ENCODE data around the gene FGGY. TPM values are rescaled to one million over a fixed set of nuclear protein-coding genes. Genes with fewer than 3 reads are reported as not detected.
A peak's percentile ranks its signal among the peaks of the same experiment; 100 is the strongest.

FGGY gene
- total and polyA plus RNA-seq, 4 donors = 5.3 to 25.1 (median 11.9) TPM

DNA sequence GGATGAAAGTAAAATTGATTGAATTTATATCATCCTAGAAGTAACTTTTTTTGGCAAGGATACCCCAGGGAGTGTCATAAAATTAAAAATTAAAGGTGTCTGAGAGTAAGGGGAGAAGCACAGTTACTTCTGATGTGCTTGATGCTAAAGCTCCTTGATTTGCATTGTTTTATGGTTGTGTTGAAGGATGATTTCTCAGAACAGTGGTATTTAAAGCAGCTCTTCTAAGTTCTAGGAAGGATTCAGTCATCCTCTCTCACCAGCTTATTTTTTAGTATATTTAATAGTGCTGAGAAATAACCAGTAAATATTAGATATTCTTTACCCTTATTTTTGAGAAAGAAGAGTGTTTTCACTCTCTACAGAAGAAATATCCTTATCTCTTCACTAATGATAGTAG is 93.0 kb downstream of the FGGY start:
- no peaks in the 10 kb centered on the region for H3K27me3 ChIP-seq (ENCODE audit: control insufficient read depth in 1 of 2, insufficient read depth in 2 of 2, low read length in 1 of 2)
- intact Hi-C loops (cut with DNase I) = loop anchor here (5.0 kb wide), 2 partner anchors 488 to 608 kb away; partner anchors contain the start of gene JUN (in 1 of the 2)
- H3K4me3 ChIP-seq (ENCODE audit: low read length in 2 of 2) = no peak overlapping the region
- ATAC-seq (ENCODE audit: low FRiP score) = no peak
- H3K9me3 ChIP-seq (ENCODE audit: control insufficient read depth, low read length) = no peaks in the 10 kb centered on the region
- H3K27ac ChIP-seq (ENCODE audit: low read depth in 1 of 2, low read length in 2 of 2) = no peak overlapping the region
- H3K4me1 ChIP-seq (ENCODE audit: control insufficient read depth in 1 of 2, insufficient read depth in 2 of 2, low read length in 2 of 2) = peaks cover 5 to 6% of the 10 kb centered on the region in 2 donors
- no peaks in the 10 kb centered on the region for H3K36me3 ChIP-seq (ENCODE audit: control insufficient read depth in 1 of 2, insufficient read depth in 2 of 2, low read length in 1 of 2)
- DNase-seq = no peak

DNA sequence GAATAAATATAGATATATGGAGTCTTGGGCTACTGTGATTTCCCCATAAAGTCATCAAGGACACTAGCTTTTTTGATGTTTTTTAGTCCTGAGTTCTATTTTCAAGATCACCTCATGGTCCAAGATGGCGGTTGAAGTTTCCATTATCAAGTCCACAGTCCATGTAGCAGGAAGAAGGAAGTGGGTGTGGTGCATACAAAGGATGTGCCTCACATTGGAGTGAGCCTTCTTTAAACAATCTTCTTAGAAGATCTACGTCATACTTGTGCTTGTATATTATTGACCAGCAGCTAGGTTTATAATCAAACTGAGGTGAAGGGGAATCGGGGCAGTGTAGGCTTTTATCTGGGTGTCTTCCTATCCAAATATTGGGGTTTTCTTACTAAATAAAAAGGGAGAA is 93.4 kb downstream of the FGGY start:
- intact Hi-C loops (cut with DNase I) = loop anchor here (5.0 kb wide), 2 partner anchors 488 to 608 kb away; partner anchors contain the start of gene JUN (in 1 of the 2)
- DNase-seq (no peak), ATAC-seq (ENCODE audit: low FRiP score) (no peak)
- no peaks in the 10 kb centered on the region for H3K27me3 ChIP-seq (ENCODE audit: control insufficient read depth in 1 of 2, insufficient read depth in 2 of 2, low read length in 1 of 2)
- no peak overlapping the region for H3K27ac ChIP-seq (ENCODE audit: low read depth in 1 of 2, low read length in 2 of 2)
- peaks cover 3 to 6% of the 10 kb centered on the region in 2 donors for H3K4me1 ChIP-seq (ENCODE audit: control insufficient read depth in 1 of 2, insufficient read depth in 2 of 2, low read length in 2 of 2)
- H3K4me3 ChIP-seq (ENCODE audit: low read length in 2 of 2) = no peak overlapping the region
- no peaks in the 10 kb centered on the region for H3K36me3 ChIP-seq (ENCODE audit: control insufficient read depth in 1 of 2, insufficient read depth in 2 of 2, low read length in 1 of 2)
- H3K9me3 ChIP-seq (ENCODE audit: control insufficient read depth, low read length) = no peaks in the 10 kb centered on the region
- WGBS, 2 donors = 97% methylated on average over 3 of the region's 3 CpGs

DNA sequence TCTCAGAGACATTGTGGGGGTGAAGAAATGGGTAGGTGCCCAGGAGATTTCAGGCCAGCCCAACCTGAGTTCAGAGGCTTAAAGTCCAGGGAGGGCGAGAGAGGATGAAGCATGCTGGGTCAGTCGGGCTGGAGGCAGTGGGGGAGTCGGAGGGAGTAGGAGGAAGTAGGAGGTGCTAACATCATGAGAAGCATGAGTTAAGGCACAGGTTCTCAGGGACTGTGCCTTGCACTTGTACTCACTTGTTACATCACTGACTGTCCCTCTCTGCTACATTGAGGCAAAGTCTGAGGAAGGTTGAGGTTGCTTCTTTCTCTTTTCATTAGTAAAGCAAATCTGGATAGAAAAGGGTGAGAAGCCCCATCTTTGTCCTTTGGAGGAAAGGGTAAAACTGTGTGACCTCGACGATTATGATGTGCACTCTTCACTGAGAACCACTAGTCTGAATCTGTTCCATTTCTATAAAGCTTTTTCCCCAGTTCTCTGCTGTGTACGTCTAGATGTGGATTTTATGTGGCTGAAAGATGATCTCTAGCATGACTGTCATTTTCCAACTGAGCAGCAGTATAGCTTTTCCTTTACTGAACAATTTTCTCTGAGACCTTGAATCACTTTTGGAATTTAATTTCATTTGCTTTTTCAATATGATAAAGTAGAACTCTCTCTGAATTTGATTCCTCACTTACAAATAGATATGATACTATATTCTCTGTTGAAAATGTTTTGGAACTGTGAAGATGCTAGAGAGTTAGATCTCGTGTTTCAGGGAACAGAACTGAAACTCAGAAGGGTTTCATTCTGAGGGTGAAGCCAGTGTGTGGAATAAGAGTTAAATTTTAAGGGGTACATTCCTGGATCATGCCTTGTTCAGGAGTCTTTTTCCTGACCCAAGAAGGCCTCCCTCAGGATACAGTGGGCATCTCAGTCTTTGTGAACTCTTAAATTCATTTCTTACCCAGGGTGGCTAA is 94.6 kb downstream of the FGGY start:
- no peak for DNase-seq
- no peak overlapping the region for H3K4me3 ChIP-seq (ENCODE audit: low read length in 2 of 2)
- H3K4me1 ChIP-seq (ENCODE audit: control insufficient read depth in 1 of 2, insufficient read depth in 2 of 2, low read length in 2 of 2) = peaks cover 6% of the 10 kb centered on the region in 2 donors
- intact Hi-C loops (cut with DNase I) = loop anchor here (5.0 kb wide), 2 partner anchors 489 to 609 kb away; partner anchors contain the start of gene JUN (in 1 of the 2)
- no peak for ATAC-seq (ENCODE audit: low FRiP score)
- no peaks in the 10 kb centered on the region for H3K9me3 ChIP-seq (ENCODE audit: control insufficient read depth, low read length)
- 35 to 40% methylated on average over 7 of the region's 7 CpGs for WGBS, 2 donors
- H3K36me3 ChIP-seq (ENCODE audit: control insufficient read depth in 1 of 2, insufficient read depth in 2 of 2, low read length in 1 of 2) = no peaks in the 10 kb centered on the region
- peak overlapping the region; percentile 50 to 52 for H3K27ac ChIP-seq (ENCODE audit: low read depth in 1 of 2, low read length in 2 of 2)
- no peaks in the 10 kb centered on the region for H3K27me3 ChIP-seq (ENCODE audit: control insufficient read depth in 1 of 2, insufficient read depth in 2 of 2, low read length in 1 of 2)

DNA sequence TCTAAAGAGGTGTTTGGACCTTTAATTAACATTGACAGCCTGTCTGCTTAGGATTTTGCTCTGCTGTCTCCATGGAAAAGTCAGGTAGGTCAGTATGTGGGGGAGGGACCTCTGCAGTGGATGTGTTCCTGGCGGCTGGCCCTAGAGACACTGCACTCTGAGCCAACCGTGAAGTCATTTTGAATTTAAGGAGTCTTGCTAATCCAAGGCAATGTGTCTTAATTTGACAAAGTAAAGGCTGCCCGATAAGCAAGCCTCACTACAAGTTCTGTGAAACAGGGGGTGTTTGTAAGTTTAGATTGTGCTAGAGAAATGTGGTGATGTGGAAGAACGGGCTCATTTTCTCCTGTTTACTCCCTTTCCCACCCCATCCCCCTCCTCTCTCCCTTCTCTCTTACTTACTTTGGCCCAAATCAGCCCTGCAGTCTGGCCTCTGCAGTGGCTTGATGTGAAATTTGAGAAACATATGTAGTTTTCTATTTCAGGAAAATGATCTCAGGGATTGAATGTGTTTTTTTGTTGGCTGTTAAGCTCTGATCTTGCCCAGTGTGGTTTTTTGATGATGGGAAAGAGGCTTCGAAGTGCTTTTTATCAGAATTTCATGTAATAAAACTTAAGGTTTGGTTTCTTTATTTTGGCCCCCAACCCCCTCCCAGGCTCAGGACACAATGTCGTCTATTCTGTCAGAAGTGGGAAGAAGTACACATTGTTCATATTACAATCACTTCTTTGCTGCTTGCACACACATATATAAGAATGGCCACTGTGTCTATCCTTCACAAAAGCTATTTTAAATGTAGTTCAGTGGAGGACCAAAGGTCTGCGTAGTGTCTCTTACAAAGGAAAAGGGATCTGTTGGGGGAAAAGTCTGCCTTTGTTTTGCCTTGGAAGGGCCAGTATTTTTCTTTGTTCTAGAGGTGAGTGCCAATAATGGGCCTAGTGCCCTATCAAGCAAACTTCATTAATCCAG is 96.6 kb downstream of the FGGY start:
- Histone ChIP-seq H3K36me3 (ENCODE audit: control insufficient read depth in 1 of 2, insufficient read depth in 2 of 2, low read length in 1 of 2) (no peaks in the 10 kb centered on the region), H3K4me1 (ENCODE audit: control insufficient read depth in 1 of 2, insufficient read depth in 2 of 2, low read length in 2 of 2) (peaks cover 6% of the 10 kb centered on the region in 2 donors), H3K4me3 (ENCODE audit: low read length in 2 of 2) (no peak overlapping the region), H3K27ac (ENCODE audit: low read depth in 1 of 2, low read length in 2 of 2) (peak overlapping the region; percentile 93 to 100), H3K27me3 (ENCODE audit: control insufficient read depth in 1 of 2, insufficient read depth in 2 of 2, low read length in 1 of 2) (no peaks in the 10 kb centered on the region), H3K9me3 (ENCODE audit: control insufficient read depth, low read length) (no peaks in the 10 kb centered on the region)
- peak; percentile 95 for ATAC-seq (ENCODE audit: low FRiP score)
- intact Hi-C loops (cut with DNase I) = loop anchor here (1.0 to 5.0 kb wide), 3 partner anchors 41 to 611 kb away; partner anchors contain the start of gene JUN (in 1 of the 2)
- peak; percentile 85 to 89 for DNase-seq
- WGBS, 2 donors = 4 to 6% methylated on average over 7 of the region's 7 CpGs

DNA sequence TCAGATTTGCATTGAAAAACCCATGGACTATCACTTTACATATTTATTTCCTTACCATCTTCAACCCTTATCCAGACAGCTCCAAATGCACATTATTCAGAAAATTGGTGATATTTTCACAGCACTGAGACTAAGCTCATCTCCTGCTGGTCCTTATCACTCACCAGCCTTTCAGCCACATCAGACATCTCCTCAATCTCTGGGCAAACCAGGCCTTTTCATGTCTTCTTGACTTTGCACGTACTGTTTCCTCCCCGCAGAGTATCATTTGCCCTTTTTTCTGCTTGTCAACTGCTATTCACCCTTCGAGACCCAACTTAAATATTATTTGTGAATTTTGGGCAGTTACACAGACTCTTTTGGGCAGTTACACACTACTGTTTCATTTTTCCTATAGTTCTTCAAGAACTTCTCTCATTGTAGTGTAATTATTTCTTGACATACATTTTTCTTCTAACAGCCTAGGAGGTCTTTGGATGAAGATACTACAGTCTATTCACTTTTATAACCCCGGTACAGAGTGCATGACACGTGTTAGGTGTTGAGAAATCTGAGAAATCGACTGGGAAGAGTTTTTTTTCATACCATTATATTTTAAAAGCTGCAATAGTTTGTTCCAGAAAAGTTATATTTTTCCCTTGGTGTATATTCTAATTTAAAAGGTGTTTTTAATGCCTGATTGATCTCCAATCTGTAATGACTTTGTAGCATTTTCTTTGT is 98.0 kb downstream of the FGGY start:
- Histone ChIP-seq H3K4me1 (ENCODE audit: control insufficient read depth in 1 of 2, insufficient read depth in 2 of 2, low read length in 2 of 2) (peaks cover 6% of the 10 kb centered on the region in 2 donors), H3K4me3 (ENCODE audit: low read length in 2 of 2) (no peak overlapping the region), H3K9me3 (ENCODE audit: control insufficient read depth, low read length) (no peaks in the 10 kb centered on the region), H3K27me3 (ENCODE audit: control insufficient read depth in 1 of 2, insufficient read depth in 2 of 2, low read length in 1 of 2) (no peaks in the 10 kb centered on the region), H3K36me3 (ENCODE audit: control insufficient read depth in 1 of 2, insufficient read depth in 2 of 2, low read length in 1 of 2) (no peaks in the 10 kb centered on the region), H3K27ac (ENCODE audit: low read depth in 1 of 2, low read length in 2 of 2) (peak overlapping the region; percentile 82 to 100)
- intact Hi-C loops (cut with DNase I) = loop anchor here (5.0 kb wide), 2 partner anchors 493 to 613 kb away; partner anchors contain the start of gene JUN (in 1 of the 2)
- ATAC-seq (ENCODE audit: low FRiP score) (no peak), DNase-seq (no peak)
- 56 to 61% methylated on average over 6 of the region's 6 CpGs for whole genome bisulfite sequencing, 2 donors

DNA sequence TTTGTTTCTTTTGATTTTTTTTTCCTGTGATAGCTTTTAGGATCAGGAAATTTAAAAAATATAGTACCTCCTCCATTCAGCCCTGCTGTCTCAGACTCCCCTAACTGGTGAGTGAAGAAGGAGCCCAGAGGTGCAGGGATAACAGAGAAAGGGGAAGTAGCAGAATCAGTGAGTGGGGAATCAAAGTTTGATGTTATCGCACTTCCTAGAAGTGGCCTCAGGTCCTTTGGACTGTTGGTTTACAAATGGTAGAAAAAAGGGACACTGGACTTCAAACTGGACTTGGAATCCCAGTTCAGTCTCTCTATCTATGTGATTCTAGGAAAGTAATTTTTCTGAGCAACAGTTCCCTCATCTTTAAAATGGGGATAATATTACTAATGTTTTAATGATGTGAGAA is 99.5 kb downstream of the FGGY start:
- Histone ChIP-seq H3K9me3 (ENCODE audit: control insufficient read depth, low read length) (no peaks in the 10 kb centered on the region), H3K27ac (ENCODE audit: low read depth in 1 of 2, low read length in 2 of 2) (peak overlapping the region; percentile 25 to 70), H3K36me3 (ENCODE audit: control insufficient read depth in 1 of 2, insufficient read depth in 2 of 2, low read length in 1 of 2) (no peaks in the 10 kb centered on the region), H3K4me3 (ENCODE audit: low read length in 2 of 2) (no peak overlapping the region), H3K4me1 (ENCODE audit: control insufficient read depth in 1 of 2, insufficient read depth in 2 of 2, low read length in 2 of 2) (peaks cover 4 to 6% of the 10 kb centered on the region in 2 donors), H3K27me3 (ENCODE audit: control insufficient read depth in 1 of 2, insufficient read depth in 2 of 2, low read length in 1 of 2) (no peaks in the 10 kb centered on the region)
- WGBS, 2 donors = 97 to 100% methylated on average over 1 of the region's 1 CpG
- intact Hi-C loops (cut with DNase I) = no loop called here
- ATAC-seq (ENCODE audit: low FRiP score) (no peak), DNase-seq (no peak)

DNA sequence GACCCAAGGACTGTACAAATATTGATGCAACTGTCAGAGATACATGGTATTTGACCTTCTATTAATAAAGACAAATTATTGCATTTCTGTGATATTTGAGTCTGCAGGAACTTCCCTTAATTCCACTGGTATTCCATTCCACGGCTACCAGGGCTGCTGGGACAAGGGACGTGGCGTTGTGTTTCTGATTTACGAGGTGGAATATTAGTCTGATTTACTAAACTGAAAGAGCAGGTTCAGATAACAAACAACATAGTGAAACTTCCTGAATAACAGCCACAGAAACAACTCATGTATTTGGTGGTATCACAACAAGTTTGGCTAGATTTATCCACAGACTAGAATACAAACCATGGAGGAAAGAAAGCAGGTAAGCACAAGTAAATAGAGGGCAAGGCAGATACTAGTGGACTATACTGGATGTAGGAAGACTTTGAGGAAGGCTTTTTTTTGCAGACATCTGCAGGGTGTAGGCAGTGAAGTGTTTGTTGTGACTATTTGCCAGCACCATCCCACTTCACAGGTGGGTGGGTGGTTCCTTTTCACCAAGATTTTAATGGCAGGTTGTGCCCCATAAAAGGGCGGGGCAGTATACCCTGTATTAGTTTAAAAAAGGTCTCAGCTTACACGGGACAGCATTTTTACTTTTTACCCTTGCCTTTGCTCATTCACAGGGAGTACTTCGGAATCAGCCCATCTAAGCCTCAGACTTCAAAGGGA is 100.4 kb downstream of the FGGY start:
- DNase-seq (no peak), ATAC-seq (ENCODE audit: low FRiP score) (no peak)
- H3K4me3 ChIP-seq (ENCODE audit: low read length in 2 of 2) = no peak overlapping the region
- H3K27me3 ChIP-seq (ENCODE audit: control insufficient read depth in 1 of 2, insufficient read depth in 2 of 2, low read length in 1 of 2) = no peaks in the 10 kb centered on the region
- no peaks in the 10 kb centered on the region for H3K9me3 ChIP-seq (ENCODE audit: control insufficient read depth, low read length)
- intact Hi-C loops (cut with DNase I) = no loop called here
- peaks cover 2 to 6% of the 10 kb centered on the region in 2 donors for H3K4me1 ChIP-seq (ENCODE audit: control insufficient read depth in 1 of 2, insufficient read depth in 2 of 2, low read length in 2 of 2)
- H3K36me3 ChIP-seq (ENCODE audit: control insufficient read depth in 1 of 2, insufficient read depth in 2 of 2, low read length in 1 of 2) = no peaks in the 10 kb centered on the region
- WGBS, 2 donors = 86% methylated on average over 7 of the region's 7 CpGs
- no peak overlapping the region for H3K27ac ChIP-seq (ENCODE audit: low read depth in 1 of 2, low read length in 2 of 2)
